ENCODE measurements around the gene H1-8. TPM values are rescaled to one million over a fixed set of nuclear protein-coding genes. Genes with fewer than 3 reads are reported as not detected.

The H1-8 gene
- total RNA-seq, 2 experiments from 2014 or later, result not detected

DNA sequence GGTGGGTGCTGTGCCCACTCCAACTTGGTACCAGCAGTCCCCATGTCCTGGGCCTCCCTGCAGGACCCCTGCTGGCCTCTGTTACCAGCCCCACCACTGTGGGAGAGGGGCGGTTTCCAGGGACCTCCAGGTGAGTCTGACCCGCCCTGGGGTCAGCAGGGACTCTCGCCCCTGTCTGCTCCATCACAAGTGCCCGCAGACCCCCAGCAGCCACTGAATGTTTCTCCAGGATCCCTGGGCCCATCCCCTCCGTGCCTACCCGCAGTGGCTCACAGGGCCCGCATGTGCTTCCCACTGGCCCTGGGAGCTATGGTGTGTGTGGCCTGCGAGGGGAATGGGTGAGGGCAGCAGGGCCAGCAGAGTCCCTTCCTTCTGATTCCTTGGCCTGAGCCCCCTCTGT is 24.4 kb upstream of the H1-8 start:
- intact Hi-C loops (cut with micrococcal nuclease), result no loop called here

DNA sequence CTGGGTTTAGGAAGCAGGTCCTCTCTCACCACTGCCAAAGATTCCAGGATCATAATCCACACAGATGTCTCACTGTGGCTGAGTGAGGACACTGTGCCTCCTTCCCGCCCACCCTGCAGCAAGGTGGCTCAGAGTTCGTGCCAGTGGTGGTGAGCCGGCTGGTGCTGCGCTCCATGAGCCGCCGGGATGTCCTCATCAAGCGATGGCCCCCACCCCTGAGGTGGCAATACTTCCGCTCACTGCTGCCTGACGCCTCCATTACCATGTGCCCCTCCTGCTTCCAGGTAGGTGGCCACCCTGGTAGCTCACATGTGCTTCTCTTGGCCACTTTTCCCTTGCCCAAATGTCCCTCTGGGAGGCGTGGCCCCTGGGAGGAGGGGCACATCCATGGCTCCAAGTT is 23.5 kb upstream of the H1-8 start:
- intact Hi-C loops (cut with micrococcal nuclease), result no loop called here
- CTCF ChIA-PET, result no interaction called here
- DNase-seq, result no peak
- Mint-ChIP-seq H3K4me1 (ENCODE audit: low read depth) (no peaks in the 10 kb centered on the region), H3K9me3 (no peaks in the 10 kb centered on the region), H3K36me3 (ENCODE audit: low read depth) (peaks cover 9% of the 10 kb centered on the region), H3K27me3 (ENCODE audit: low read depth) (no peaks in the 10 kb centered on the region), H3K4me3 (no peak overlapping the region), H3K27ac (no peak overlapping the region)

More for the DNA sequence above, 24.4 kb upstream of the H1-8 start:
- DNase-seq, result no peak
- Mint-ChIP-seq H3K9me3 (no peaks in the 10 kb centered on the region), H3K4me3 (no peak overlapping the region), H3K27me3 (ENCODE audit: low read depth) (no peaks in the 10 kb centered on the region), H3K4me1 (ENCODE audit: low read depth) (no peaks in the 10 kb centered on the region), H3K36me3 (ENCODE audit: low read depth) (peaks cover 9% of the 10 kb centered on the region), H3K27ac (no peak overlapping the region)
- CTCF ChIA-PET, result interaction anchor here (0.6 kb wide), 1 partner anchor 78 kb away, joined by 3 read pairs; no protein-coding TSS in a partner anchor

DNA sequence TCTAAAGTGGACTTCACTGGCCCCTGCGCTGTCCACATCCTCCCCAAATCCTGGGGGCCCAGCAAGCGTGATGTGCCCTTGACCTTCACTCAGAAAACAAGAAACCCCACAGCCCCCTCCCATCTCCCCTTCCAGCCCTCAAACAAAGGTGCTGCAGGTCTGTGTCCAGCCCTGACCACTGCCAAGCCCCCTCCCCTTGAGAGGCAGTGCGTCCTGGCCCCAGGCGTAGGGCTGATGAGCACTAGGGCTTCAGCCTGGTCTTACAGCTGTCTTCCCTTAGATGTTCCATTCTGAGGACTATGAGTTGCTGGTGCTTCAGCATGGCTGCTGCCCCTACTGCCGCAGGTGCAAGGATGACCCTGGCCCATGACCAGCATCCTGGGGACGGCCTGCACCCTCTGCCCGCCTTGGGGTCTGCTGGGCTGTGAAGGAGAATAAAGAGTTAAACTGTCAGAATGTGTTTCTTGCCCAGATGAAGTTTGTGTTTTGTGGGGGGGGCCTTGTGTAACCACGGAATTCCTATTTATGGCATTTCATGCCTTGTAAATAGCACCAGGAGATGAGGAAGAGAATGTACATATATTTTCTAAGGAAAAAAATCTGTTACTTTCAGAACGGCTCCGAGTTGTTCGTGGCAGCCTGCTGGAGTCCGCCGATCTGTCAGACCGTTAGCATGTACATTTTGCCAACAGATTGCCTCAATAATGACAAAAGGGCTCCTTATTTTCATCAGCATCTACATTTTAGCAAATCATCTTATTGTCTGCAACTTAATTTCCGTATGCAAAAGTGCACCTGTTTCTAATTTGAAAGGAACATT is 22.9 kb upstream of the H1-8 start:
- H3K9me3 Mint-ChIP-seq, result no peaks in the 10 kb centered on the region
- no peak overlapping the region for H3K4me3 Mint-ChIP-seq
- DNase-seq, result no peak
- H3K27ac Mint-ChIP-seq, result no peak overlapping the region
- CTCF ChIA-PET, result no interaction called here
- no peaks in the 10 kb centered on the region for H3K4me1 Mint-ChIP-seq (ENCODE audit: low read depth)
- intact Hi-C loops (cut with micrococcal nuclease), result no loop called here
- no peaks in the 10 kb centered on the region for H3K27me3 Mint-ChIP-seq (ENCODE audit: low read depth)
- peaks cover 9% of the 10 kb centered on the region for H3K36me3 Mint-ChIP-seq (ENCODE audit: low read depth)

DNA sequence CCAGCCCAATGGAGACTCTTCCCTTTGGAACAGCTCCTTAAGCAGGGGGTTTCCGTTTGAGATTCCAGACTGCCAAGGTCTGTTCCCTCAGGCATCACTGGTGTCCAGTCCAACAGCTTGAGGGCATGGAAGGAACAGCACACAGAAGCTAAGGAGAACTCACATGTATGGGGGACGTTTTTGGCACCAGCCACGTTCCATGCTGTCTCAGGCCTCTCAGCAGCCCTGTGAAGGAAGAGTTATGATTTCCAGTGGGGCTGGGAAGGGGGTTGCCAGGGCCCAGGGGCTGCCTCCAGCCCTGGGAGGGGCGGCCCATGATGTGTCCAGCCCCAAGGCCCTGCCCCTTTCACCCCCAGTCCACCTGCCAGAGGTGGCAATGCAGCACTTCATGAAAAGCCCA is 22.0 kb upstream of the H1-8 start:
- CTCF ChIA-PET, result no interaction called here
- intact Hi-C loops (cut with micrococcal nuclease), result no loop called here
- Mint-ChIP-seq H3K27ac (no peak overlapping the region), H3K36me3 (ENCODE audit: low read depth) (peaks cover 7% of the 10 kb centered on the region), H3K27me3 (ENCODE audit: low read depth) (no peaks in the 10 kb centered on the region), H3K9me3 (no peaks in the 10 kb centered on the region), H3K4me1 (ENCODE audit: low read depth) (no peaks in the 10 kb centered on the region), H3K4me3 (no peak overlapping the region)
- DNase-seq, result no peak

DNA sequence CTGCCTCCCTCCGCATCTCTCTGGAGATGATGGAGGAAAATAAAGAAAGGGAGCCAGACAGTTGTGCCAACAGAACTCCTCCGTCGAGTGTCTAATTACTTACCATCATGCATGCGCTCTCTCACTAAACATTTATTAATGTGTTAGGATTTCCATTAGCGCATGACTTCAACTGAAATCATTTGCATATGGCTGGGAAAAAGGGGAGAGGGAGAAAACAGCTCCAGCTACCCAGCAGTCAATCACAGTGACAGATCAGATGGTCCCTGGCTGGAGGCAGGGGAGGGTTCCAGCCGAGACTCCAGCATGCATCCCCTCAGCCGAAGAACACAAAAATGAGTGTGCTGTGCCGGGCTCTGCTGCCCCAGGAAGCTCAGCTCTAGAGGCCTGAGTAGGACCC is 21.4 kb upstream of the H1-8 start:
- Mint-ChIP-seq H3K36me3 (ENCODE audit: low read depth) (peaks cover 3% of the 10 kb centered on the region), H3K4me3 (no peak overlapping the region), H3K27me3 (ENCODE audit: low read depth) (no peaks in the 10 kb centered on the region), H3K9me3 (no peaks in the 10 kb centered on the region), H3K4me1 (ENCODE audit: low read depth) (no peaks in the 10 kb centered on the region), H3K27ac (no peak overlapping the region)
- intact Hi-C loops (cut with micrococcal nuclease), result no loop called here
- CTCF ChIA-PET, result interaction anchor here (0.7 kb wide), 1 partner anchor 105 kb away, joined by 3 read pairs; no protein-coding TSS in a partner anchor
- no peak for DNase-seq

DNA sequence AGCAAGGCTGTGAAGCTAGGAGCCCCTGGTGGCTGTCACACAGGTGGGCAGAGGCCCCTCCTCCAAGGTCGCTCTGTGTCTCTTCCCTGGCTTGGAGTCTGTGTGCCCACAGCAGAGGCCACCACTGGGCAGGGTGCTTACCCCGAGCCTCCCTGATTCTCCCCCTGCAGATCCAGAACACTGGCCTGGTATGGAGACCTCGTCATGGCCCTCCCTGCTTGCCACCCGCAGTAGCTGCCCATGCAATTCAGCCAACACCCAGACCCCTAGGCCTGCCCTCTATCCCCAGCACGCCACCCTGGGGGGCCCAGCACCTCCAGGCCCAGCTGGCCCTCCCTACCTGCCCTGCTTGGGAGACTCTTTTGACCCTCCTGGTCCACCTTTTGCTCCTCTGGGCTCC is 20.0 kb upstream of the H1-8 start:
- no peaks in the 10 kb centered on the region for H3K27me3 Mint-ChIP-seq (ENCODE audit: low read depth)
- no peaks in the 10 kb centered on the region for H3K36me3 Mint-ChIP-seq (ENCODE audit: low read depth)
- no peak for DNase-seq
- no peaks in the 10 kb centered on the region for H3K9me3 Mint-ChIP-seq
- no peak overlapping the region for H3K4me3 Mint-ChIP-seq
- CTCF ChIA-PET, result no interaction called here
- H3K4me1 Mint-ChIP-seq (ENCODE audit: low read depth), result no peaks in the 10 kb centered on the region
- no peak overlapping the region for H3K27ac Mint-ChIP-seq
- intact Hi-C loops (cut with micrococcal nuclease), result no loop called here

DNA sequence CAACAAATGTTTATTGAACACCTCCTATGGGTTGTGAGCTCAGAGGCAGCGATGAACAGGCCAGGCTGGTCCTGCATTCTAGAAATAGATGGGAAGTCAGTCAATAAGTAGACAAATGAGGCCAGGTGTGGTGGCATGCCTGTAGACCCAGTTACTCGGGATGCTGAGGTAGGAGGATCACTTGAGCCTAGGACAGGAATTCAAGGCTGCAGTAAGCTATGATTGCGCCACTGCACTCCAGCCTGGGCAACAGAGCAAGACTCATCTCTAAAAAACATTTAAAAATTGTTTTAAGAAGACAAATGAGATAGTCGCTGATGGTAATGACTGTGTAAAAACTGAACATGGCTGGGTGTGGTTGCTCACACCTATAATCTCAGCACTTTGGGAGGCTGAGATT is 18.9 kb upstream of the H1-8 start:
- H3K4me3 Mint-ChIP-seq, result no peak overlapping the region
- H3K4me1 Mint-ChIP-seq (ENCODE audit: low read depth), result no peaks in the 10 kb centered on the region
- no peaks in the 10 kb centered on the region for H3K36me3 Mint-ChIP-seq (ENCODE audit: low read depth)
- H3K27me3 Mint-ChIP-seq (ENCODE audit: low read depth), result no peaks in the 10 kb centered on the region
- CTCF ChIA-PET, result no interaction called here
- H3K9me3 Mint-ChIP-seq, result no peaks in the 10 kb centered on the region
- DNase-seq, result no peak
- no peak overlapping the region for H3K27ac Mint-ChIP-seq
- intact Hi-C loops (cut with micrococcal nuclease), result no loop called here

DNA sequence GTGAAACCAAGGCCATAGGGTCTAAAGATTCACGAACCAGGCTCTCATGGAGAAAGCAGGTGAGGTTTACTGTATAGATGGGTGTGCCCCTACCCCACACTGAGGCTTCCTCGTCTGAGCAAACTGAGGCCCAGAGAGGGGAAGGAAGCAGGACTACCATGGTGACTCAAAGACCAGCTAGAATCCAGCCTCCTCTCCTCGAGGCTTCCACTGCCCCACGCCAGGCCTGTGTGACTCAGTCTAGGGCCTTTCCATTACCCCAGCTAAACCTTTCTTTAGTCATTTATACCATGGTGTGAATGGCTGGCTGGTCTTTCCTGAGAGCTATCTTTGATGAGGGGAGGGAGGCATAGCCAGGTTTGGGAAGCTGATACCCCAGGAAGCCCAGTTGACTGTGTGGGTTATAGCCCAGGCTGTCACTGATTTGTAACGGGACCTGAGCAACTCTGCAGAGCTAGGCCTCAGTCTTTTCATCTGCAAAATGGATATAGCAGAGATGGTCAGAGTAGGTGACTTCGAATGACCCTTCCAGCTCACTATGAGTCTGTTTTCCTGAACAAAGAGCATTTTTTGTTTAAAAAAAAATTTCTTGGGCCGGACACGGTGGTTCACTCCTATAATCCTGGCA is 17.5 kb upstream of the H1-8 start:
- DNase-seq, result peak; percentile 27
- H3K36me3 Mint-ChIP-seq (ENCODE audit: low read depth), result no peaks in the 10 kb centered on the region
- H3K27me3 Mint-ChIP-seq (ENCODE audit: low read depth), result no peaks in the 10 kb centered on the region
- CTCF ChIA-PET, result interaction anchor here (1.2 kb wide), 1 partner anchor 148 kb away, joined by 3 read pairs; no protein-coding TSS in a partner anchor
- intact Hi-C loops (cut with micrococcal nuclease), result no loop called here
- no peak overlapping the region for H3K4me3 Mint-ChIP-seq
- H3K4me1 Mint-ChIP-seq (ENCODE audit: low read depth), result no peaks in the 10 kb centered on the region
- no peak overlapping the region for H3K27ac Mint-ChIP-seq
- H3K9me3 Mint-ChIP-seq, result no peaks in the 10 kb centered on the region

DNA sequence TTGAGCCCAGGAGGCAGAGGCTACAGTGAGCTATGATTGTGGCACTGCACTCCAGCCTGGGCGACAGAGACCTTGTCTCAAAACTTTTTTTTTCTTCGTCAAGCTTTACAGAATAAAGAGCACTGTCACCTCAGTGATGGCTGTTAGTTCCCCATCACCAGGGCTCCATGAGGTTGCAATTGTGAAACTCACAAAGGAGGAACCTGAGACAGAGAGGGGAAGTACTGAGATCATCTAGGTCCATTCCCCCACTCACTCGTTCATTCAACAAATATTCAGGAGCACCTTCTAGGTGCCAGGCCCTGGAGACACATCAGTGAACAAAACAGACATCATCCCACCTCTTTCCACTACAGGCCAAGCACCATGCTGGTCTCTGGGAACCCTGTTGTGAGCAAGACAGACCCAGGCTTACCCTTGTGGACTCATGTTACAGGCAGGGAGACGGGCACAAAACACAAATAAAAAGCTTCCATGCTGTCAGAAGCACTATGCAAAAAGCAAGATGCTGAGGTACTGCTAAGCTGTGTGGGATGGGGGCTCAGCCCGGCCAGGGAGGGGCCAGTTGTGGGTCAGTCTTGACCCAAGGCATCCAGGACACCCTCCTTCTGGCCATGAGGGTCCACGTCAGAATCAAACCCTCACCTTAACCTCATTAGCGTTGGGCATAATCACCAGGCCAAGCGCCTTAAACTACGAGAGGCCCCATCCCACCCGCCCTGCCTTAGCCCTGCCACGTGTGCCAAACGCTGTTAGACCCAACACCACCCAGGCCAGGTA is 16.7 kb upstream of the H1-8 start:
- Mint-ChIP-seq H3K27me3 (ENCODE audit: low read depth) (no peaks in the 10 kb centered on the region), H3K9me3 (no peaks in the 10 kb centered on the region), H3K4me1 (ENCODE audit: low read depth) (no peaks in the 10 kb centered on the region), H3K36me3 (ENCODE audit: low read depth) (no peaks in the 10 kb centered on the region), H3K27ac (no peak overlapping the region), H3K4me3 (no peak overlapping the region)
- intact Hi-C loops (cut with micrococcal nuclease), result no loop called here
- no peak for DNase-seq
- CTCF ChIA-PET, result interaction anchor here (1.2 kb wide), 1 partner anchor 148 kb away, joined by 3 read pairs; no protein-coding TSS in a partner anchor

DNA sequence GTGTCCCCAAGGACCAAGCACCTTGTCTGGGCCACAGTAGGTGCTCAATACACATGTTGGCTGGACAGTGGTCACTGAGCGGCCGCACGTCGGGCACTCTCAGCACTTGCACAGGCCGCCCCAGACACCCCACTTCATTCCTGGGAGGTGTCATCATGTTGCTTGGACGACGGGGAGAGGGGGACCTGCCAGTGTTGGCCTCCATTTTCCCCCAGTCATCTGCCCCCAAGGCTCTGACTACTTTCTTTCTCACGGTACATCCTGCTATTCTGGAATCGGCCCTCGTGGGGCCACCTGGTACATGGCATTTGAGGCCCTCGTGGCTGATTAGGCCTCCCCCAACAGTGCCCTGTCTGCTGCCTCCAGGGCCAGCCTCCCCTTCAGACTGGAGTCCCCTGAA is 15.7 kb upstream of the H1-8 start:
- CTCF ChIA-PET, result no interaction called here
- no peak for DNase-seq

DNA sequence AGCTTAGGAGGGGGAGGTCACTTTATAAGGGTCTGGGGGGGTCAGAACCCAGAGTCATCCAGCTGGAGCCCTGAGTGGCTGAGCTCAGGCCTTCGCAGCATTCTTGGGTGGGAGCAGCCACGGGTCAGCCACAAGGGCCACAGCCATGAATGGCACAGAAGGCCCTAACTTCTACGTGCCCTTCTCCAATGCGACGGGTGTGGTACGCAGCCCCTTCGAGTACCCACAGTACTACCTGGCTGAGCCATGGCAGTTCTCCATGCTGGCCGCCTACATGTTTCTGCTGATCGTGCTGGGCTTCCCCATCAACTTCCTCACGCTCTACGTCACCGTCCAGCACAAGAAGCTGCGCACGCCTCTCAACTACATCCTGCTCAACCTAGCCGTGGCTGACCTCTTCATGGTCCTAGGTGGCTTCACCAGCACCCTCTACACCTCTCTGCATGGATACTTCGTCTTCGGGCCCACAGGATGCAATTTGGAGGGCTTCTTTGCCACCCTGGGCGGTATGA is 14.3 kb upstream of the H1-8 start, which contains the start of gene RHO:
Gene RHO, plus strand, starts transcription at position 51 of the 512 bp plus-strand sequence. Its CDS starts 95 bp downstream, at position 146.
- Mint-ChIP-seq H3K4me3 (no peak within 1 kb of the TSS), H3K27me3 (ENCODE audit: low read depth) (no peaks in the 10 kb centered on the region), H3K4me1 (ENCODE audit: low read depth) (no peaks in the 10 kb centered on the region), H3K27ac (peak within 1 kb of the TSS; percentile 30), H3K36me3 (ENCODE audit: low read depth) (no peaks in the 10 kb centered on the region), H3K9me3 (no peaks in the 10 kb centered on the region)
- intact Hi-C loops (cut with micrococcal nuclease), result no loop called here
- CTCF ChIA-PET, result interaction anchor here (1.2 kb wide), 1 partner anchor 38 kb away, joined by 3 read pairs; no protein-coding TSS in a partner anchor
- DNase-seq, result no peak

More for the DNA sequence above, 15.7 kb upstream of the H1-8 start:
- no peak overlapping the region for H3K4me3 Mint-ChIP-seq
- H3K36me3 Mint-ChIP-seq (ENCODE audit: low read depth), result no peaks in the 10 kb centered on the region
- H3K9me3 Mint-ChIP-seq, result no peaks in the 10 kb centered on the region
- no peaks in the 10 kb centered on the region for H3K27me3 Mint-ChIP-seq (ENCODE audit: low read depth)
- no peaks in the 10 kb centered on the region for H3K4me1 Mint-ChIP-seq (ENCODE audit: low read depth)
- H3K27ac Mint-ChIP-seq, result no peak overlapping the region
- intact Hi-C loops (cut with micrococcal nuclease), result no loop called here

DNA sequence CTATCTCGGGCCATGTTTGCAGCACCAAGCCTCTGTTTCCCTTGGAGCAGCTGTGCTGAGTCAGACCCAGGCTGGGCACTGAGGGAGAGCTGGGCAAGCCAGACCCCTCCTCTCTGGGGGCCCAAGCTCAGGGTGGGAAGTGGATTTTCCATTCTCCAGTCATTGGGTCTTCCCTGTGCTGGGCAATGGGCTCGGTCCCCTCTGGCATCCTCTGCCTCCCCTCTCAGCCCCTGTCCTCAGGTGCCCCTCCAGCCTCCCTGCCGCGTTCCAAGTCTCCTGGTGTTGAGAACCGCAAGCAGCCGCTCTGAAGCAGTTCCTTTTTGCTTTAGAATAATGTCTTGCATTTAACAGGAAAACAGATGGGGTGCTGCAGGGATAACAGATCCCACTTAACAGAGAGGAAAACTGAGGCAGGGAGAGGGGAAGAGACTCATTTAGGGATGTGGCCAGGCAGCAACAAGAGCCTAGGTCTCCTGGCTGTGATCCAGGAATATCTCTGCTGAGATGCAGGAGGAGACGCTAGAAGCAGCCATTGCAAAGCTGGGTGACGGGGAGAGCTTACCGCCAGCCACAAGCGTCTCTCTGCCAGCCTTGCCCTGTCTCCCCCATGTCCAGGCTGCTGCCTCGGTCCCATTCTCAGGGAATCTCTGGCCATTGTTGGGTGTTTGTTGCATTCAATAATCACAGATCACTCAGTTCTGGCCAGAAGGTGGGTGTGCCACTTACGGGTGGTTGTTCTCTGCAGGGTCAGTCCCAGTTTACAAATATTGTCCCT is 13.4 kb upstream of the H1-8 start:
- H3K4me1 Mint-ChIP-seq (ENCODE audit: low read depth), result no peaks in the 10 kb centered on the region
- H3K9me3 Mint-ChIP-seq, result no peaks in the 10 kb centered on the region
- CTCF ChIA-PET, result no interaction called here

More for the DNA sequence above, 13.4 kb upstream of the H1-8 start:
- intact Hi-C loops (cut with micrococcal nuclease), result no loop called here
- Mint-ChIP-seq H3K4me3 (no peak overlapping the region), H3K27ac (no peak overlapping the region), H3K36me3 (ENCODE audit: low read depth) (no peaks in the 10 kb centered on the region), H3K27me3 (ENCODE audit: low read depth) (no peaks in the 10 kb centered on the region)
- DNase-seq, result no peak
